ENCODE data around the gene ARVCF.
A peak's percentile ranks its signal among the peaks of the same experiment; 100 is the strongest.

ARVCF gene

GRCh38 chr22:20020533-20021195 is 4.0 kb upstream of the ARVCF start, which contains the start of gene TANGO2 (continued):
- TF ChIP-seq ZNF23 (tag by site-specific recombination; IDR thresholded peaks at IDR 0.05; ENCODE audit: borderline replicate concordance) (no peak), ZNF513 (tag by site-specific recombination; IDR thresholded peaks at IDR 0.05) (peak; percentile 7; the same call in 1 of the 2 replicates), ZNF626 (tag by site-specific recombination; IDR thresholded peaks at IDR 0.05) (no peak), YY2 (tag by site-specific recombination; IDR thresholded peaks at IDR 0.05) (peak; percentile 40; the same call in 1 of the 2 replicates), BCL11B (tag by site-specific recombination; IDR thresholded peaks at IDR 0.05; ENCODE audit: low read depth) (0 out of 2 replicates have a peak, but pooled peaks have one; percentile 51), PATZ1 (tag by site-specific recombination; IDR thresholded peaks at IDR 0.05) (peak; percentile 28; the same call in 1 of the 2 replicates), PBX3 (CRISPR knock-in tag; IDR thresholded peaks at IDR 0.05) (peak; percentile 99), HOXA7 (CRISPR knock-in tag; IDR thresholded peaks at IDR 0.05; ENCODE audit: borderline replicate concordance) (no peak), ZNF660 (tag by site-specific recombination; IDR thresholded peaks at IDR 0.05) (0 out of 2 replicates have a peak, but pooled peaks have one; percentile 61), GLIS2 (tag by site-specific recombination; IDR thresholded peaks at IDR 0.05) (peak; percentile 91), MYNN (tag by site-specific recombination; IDR thresholded peaks at IDR 0.05; ENCODE audit: borderline replicate concordance) (no peak), ZNF777 (tag by site-specific recombination; IDR thresholded peaks at IDR 0.05; ENCODE audit: borderline replicate concordance) (no peak), ZNF621 (tag by site-specific recombination; IDR thresholded peaks at IDR 0.05) (no peak), ZIC2 (tag by site-specific recombination; IDR thresholded peaks at IDR 0.05) (peak; percentile 68), ZBTB48 (tag by site-specific recombination; IDR thresholded peaks at IDR 0.05) (peak; percentile 45), ZNF19 (tag by site-specific recombination; IDR thresholded peaks at IDR 0.05; ENCODE audit: low read depth) (no peak), ZNF549 (tag by site-specific recombination; IDR thresholded peaks at IDR 0.05) (no peak), ZNF335 (tag by site-specific recombination; conservative IDR thresholded peaks at IDR 0.05) (peak; percentile 56), ZSCAN30 (tag by site-specific recombination; IDR thresholded peaks at IDR 0.05) (0 out of 2 replicates have a peak, but pooled peaks have one; percentile 32), ZSCAN16 (tag by site-specific recombination; IDR thresholded peaks at IDR 0.05) (no peak)

GRCh38 chr22:20019661-20020532 is 3.3 kb upstream of the ARVCF start:
- CTCF ChIA-PET = interaction anchor here (0.7 kb wide), 1 partner anchor 65 kb away, joined by 4 read pairs; no protein-coding TSS in a partner anchor
- Histone ChIP-seq H3K4me1 (ENCODE audit: control insufficient read depth, insufficient read depth, low read length) (no peaks in the 10 kb centered on the region), H3K36me3 (ENCODE audit: control insufficient read depth in 2 of 2, insufficient read depth in 1 of 2, low read length in 2 of 2) (no peaks in the 10 kb centered on the region), H3K4me3 (ENCODE audit: low read depth, low read length) (no peak overlapping the region), H3K9me3 (ENCODE audit: control insufficient read depth, insufficient read depth, low read depth, low read length) (no peaks in the 10 kb centered on the region), H3K27ac (ENCODE audit: extremely low read depth, low read depth, low read length) (no peak overlapping the region)
- POLR2A ChIA-PET = interaction anchor here (0.6 to 1.5 kb wide), 2 partner anchors 34 to 36 kb away, joined by 4 read pairs; no protein-coding TSS in a partner anchor
- TF ChIP-seq ZFP69B (tag by site-specific recombination; IDR thresholded peaks at IDR 0.05) (no peak), IKZF3 (tag by site-specific recombination; IDR thresholded peaks at IDR 0.05) (no peak), ZNF175 (tag by site-specific recombination; IDR thresholded peaks at IDR 0.05) (no peak), ZNF785 (tag by site-specific recombination; IDR thresholded peaks at IDR 0.05) (no peak), ZNF561 (tag by site-specific recombination; IDR thresholded peaks at IDR 0.05; ENCODE audit: borderline replicate concordance) (no peak), MYNN (tag by site-specific recombination; IDR thresholded peaks at IDR 0.05; ENCODE audit: borderline replicate concordance) (no peak), HOXC10 (CRISPR knock-in tag; IDR thresholded peaks at IDR 0.05) (no peak), TCF7L2 (IDR thresholded peaks at IDR 0.05; ENCODE audit: borderline replicate concordance, low read depth, low read length) (no peak)
